Measurements from ENCODE around the gene TMEM26. TPM values are rescaled to one million over a fixed set of nuclear protein-coding genes. Genes with fewer than 3 reads are reported as not detected.

TMEM26 gene
- total and polyA plus RNA-seq, 9 of the 15 experiments (the other 6 are each of a cell fraction or from before 2014, with no cell fraction given) = not detected

GRCh38 chr10:61397175-61397986, 55.8 kb downstream of the TMEM26 start (continued):
- TF ChIP-seq MBD1 (CRISPR knock-in tag; IDR thresholded peaks at IDR 0.05) = no peak
- no peak for TF ChIP-seq SUPT5H (IDR thresholded peaks at IDR 0.05)
- TF ChIP-seq PTTG1 (tag; IDR thresholded peaks at IDR 0.05; ENCODE audit: low read depth) = no peak
- no peak for TF ChIP-seq ZNF324 (CRISPR knock-in tag; IDR thresholded peaks at IDR 0.05)
- no peak for TF ChIP-seq CBX3 (IDR thresholded peaks at IDR 0.05; ENCODE audit: borderline replicate concordance in 1 of 2, low read length in 2 of 2)
- no peak for TF ChIP-seq HNRNPL (IDR thresholded peaks at IDR 0.05; ENCODE audit: low read depth, low read length)
- peak; percentile 5; the same call in 1 of the 2 replicates for TF ChIP-seq BRD4 (IDR thresholded peaks at IDR 0.05)
- no peak for TF ChIP-seq ARID2 (IDR thresholded peaks at IDR 0.05)
- peak; percentile 63 for TF ChIP-seq BACH1 (tag; IDR thresholded peaks at IDR 0.05)
- TF ChIP-seq ZNF644 (tag; IDR thresholded peaks at IDR 0.05; ENCODE audit: low read depth) = peak; percentile 67; the same call in 1 of the 2 replicates
- no peak for TF ChIP-seq ZNF133 (CRISPR knock-in tag; IDR thresholded peaks at IDR 0.05)
- no peak for TF ChIP-seq ZNF143 (CRISPR knock-in tag; IDR thresholded peaks at IDR 0.05)
- no peak for TF ChIP-seq SNIP1 (IDR thresholded peaks at IDR 0.05; ENCODE audit: low read depth)
- no peak for TF ChIP-seq NR4A1 (CRISPR knock-in tag; IDR thresholded peaks at IDR 0.05)
- no peak for TF ChIP-seq NR4A1 (tag; IDR thresholded peaks at IDR 0.05)
- TF ChIP-seq CEBPB (tag; IDR thresholded peaks at IDR 0.05) = 0 out of 2 replicates have a peak, but pooled peaks have one; percentile 12
